Gastroesophageal sphincter (tissue), 4 donors: Measurements from ENCODE around the gene TCN1. TPM values are rescaled to one million over a fixed set of nuclear protein-coding genes. Genes with fewer than 3 reads are reported as not detected.

Source experiments
- ATAC-seq: fragments of 150-250 bp; one replicate; pipeline ENCODE4 v1.9.1; 2016; ENCODE audit warnings: mild to moderate bottlenecking, moderate library complexity
- H3K27ac ChIP-seq, 4 donors: fragments of 200-600 bp; sonication (generic) in 3 of 4; 1 replicate in 3 of 4; 2 replicates in 1 of 4; pipeline ENCODE4 v1.5.1; 2016 to 2019
- H3K27me3 ChIP-seq: fragments of 200-600 bp; sonication (generic); one replicate; pipeline ENCODE4 v1.5.1; 2019
- H3K36me3 ChIP-seq, 2 donors: fragments of 200-600 bp; sonication (generic); one replicate each; pipeline ENCODE4 v1.5.1; 2019; ENCODE audit warnings: control low read depth in 1 of 2
- H3K4me1 ChIP-seq, 3 donors: fragments of 200-600 bp; sonication (generic); 1 replicate in 2 of 3; 2 replicates in 1 of 3; pipeline ENCODE4 v1.5.1; 2016 to 2019; ENCODE audit warnings: control low read depth in 2 of 3
- H3K4me3 ChIP-seq, 2 donors: fragments of 200-600 bp; sonication (generic); one replicate each; pipeline ENCODE4 v1.5.1; 2019; ENCODE audit warnings: mild to moderate bottlenecking in 1 of 2, moderate library complexity in 1 of 2
- H3K9me3 ChIP-seq, 3 donors: fragments of 200-600 bp; sonication (generic); one replicate each; pipeline ENCODE4 v1.5.1; 2017 to 2019; ENCODE audit warnings: control low read depth in 2 of 3
- EP300 ChIP-seq: sonication (generic); formaldehyde crosslinking; IDR thresholded peaks from one replicate; pipeline ENCODE4 v1.6.1; 2017; ENCODE audit warnings: antibody characterized with exemption, mild to moderate bottlenecking
- POLR2A ChIP-seq, 2 donors: fragments of 450-650 bp; IDR thresholded peaks; one replicate each; pipeline ENCODE4 v1.6.1; 2017; ENCODE audit warnings: antibody characterized with exemption in 2 of 2, mild to moderate bottlenecking in 2 of 2, moderate library complexity in 1 of 2
- POLR2AphosphoS5 ChIP-seq: sonication (generic); formaldehyde crosslinking; IDR thresholded peaks from one replicate; pipeline ENCODE4 v1.6.1; 2017; ENCODE audit warnings: antibody characterized with exemption
- WGBS, 2 donors: methylation state at CpG; one replicate each; pipeline ENCODE4 v1.1.5; 2018; ENCODE audit warnings: low coverage in 1 of 2; 5-methylcytosine and 5-hydroxymethylcytosine counted together
- total RNA-seq, 4 donors: library from RNA; depleted of rRNA; stranded (reverse); fragments of >200 nt; gene quantifications; one replicate each; pipeline ENCODE4 v1.1.0, GENCODE V29; 2016
- TF ChIP-seq, protein P1 (sequence below), 4 experiments: fragments of 200-600 bp in 2 of 4; fragments of 450-650 bp in 2 of 4; sonication (generic) in 1 of 4; IDR thresholded peaks; one replicate each; pipeline ENCODE4 v1.5.1; 2017 to 2019; ENCODE audit warnings: antibody characterized with exemption in 4 of 4, mild to moderate bottlenecking in 2 of 4, moderate library complexity in 2 of 4

TCN1 gene
- total RNA-seq, 4 donors from 2014 or later = 23.8 TPM; not detected in 3

DNA sequence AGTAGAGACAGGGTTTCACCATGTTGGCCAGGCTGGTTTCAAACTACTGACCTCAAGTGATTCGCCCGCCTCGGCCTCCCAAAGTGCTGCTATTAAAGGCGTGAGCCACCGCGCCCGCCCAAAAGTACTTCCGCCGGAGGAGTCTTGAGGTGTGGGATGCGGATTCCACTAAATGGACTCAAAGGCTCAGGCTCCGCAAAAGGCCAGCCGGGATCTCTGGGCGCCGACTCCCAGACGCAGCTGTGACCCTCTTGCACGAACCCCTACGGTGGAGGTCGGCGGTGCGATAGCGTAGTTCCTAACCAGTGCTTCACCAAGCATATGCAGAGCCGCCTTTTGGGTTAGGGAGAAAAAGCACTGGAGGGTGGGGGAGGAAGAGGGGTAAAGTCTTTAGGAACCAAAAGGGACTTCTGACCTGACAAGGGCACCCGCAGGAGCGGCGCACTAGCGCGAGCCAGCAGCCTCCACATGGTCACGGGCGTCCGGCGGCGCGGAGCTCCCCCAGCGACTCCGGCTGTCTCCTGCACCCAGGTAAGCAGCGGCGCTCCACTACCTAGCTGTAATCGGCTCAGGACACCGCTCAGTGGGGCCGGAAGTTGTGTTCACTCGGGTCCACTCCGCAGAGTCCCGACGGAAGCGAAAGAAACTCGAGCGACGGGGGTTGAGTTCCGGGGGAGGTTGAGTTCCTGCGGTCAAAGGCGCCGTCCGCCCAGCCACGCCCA lies 55.9 kb downstream of the TCN1 start, which contains the start of gene MRPL16:
TSS of gene MRPL16 (minus strand) at position 590 of the 722 bp plus-strand sequence. CDS start at position 470, 120 bp downstream.
- WGBS, 2 donors = 0% methylated on average over 3 to 5 of the region's 54 CpGs
- H3K27me3 ChIP-seq = peaks cover 22% of the 10 kb centered on the region
- H3K4me1 ChIP-seq = peaks cover 0 to 16% (median 6%) of the 10 kb centered on the region in 3 donors
- peak within 1 kb of the TSS; percentile 76 to 94 for H3K4me3 ChIP-seq
- TF ChIP-seq POLR2AphosphoS5 = peak; percentile 63
- no peak for TF ChIP-seq EP300
- TF ChIP-seq, protein P1, sequence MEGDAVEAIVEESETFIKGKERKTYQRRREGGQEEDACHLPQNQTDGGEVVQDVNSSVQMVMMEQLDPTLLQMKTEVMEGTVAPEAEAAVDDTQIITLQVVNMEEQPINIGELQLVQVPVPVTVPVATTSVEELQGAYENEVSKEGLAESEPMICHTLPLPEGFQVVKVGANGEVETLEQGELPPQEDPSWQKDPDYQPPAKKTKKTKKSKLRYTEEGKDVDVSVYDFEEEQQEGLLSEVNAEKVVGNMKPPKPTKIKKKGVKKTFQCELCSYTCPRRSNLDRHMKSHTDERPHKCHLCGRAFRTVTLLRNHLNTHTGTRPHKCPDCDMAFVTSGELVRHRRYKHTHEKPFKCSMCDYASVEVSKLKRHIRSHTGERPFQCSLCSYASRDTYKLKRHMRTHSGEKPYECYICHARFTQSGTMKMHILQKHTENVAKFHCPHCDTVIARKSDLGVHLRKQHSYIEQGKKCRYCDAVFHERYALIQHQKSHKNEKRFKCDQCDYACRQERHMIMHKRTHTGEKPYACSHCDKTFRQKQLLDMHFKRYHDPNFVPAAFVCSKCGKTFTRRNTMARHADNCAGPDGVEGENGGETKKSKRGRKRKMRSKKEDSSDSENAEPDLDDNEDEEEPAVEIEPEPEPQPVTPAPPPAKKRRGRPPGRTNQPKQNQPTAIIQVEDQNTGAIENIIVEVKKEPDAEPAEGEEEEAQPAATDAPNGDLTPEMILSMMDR (IDR thresholded peaks at IDR 0.05) = peak in 1 of 4 experiments; percentile 42
- no peak for TF ChIP-seq POLR2A (IDR thresholded peaks at IDR 0.05)
- peak within 1 kb of the TSS; percentile 52 to 87 (median 84) for H3K27ac ChIP-seq
- H3K9me3 ChIP-seq = no peaks in the 10 kb centered on the region
- peak; percentile 97 for ATAC-seq
- peaks cover 0 to 37% of the 10 kb centered on the region in 2 donors for H3K36me3 ChIP-seq

DNA sequence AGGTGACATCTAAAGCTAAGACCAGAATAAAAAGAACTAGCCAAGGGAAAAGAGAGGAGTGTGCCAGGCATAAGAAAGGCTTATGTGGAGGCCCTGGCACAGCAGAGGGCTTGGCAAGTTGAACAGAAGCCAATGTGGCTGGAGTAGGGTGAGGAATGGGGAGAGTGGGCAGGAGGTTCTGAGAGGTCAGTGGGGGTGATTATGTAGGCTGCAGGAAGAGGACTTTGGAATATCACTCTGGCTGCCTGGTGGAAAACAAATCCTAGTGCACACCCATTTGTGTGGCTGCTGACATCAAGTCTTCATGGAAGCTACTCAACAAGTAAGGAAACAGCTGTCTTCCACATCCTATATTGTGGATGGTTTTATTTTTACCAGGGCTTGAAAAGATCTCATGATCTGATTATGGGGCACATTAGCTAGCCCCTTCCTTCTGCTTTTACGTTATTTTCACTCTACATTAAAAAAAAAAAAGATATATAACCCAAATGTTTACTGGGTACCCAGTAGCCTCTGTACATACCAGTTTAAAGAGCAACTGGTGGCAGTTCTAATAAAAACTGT lies 59.2 kb downstream of the TCN1 start:
- no peak for ATAC-seq
- Histone ChIP-seq H3K4me3 (no peak overlapping the region), H3K36me3 (peaks cover 0 to 61% of the 10 kb centered on the region in 2 donors), H3K27me3 (peaks cover 4% of the 10 kb centered on the region), H3K9me3 (no peaks in the 10 kb centered on the region), H3K4me1 (peaks cover 0 to 19% (median 6%) of the 10 kb centered on the region in 3 donors), H3K27ac (no peak overlapping the region)
- TF ChIP-seq EP300 (no peak), POLR2AphosphoS5 (no peak), POLR2A (IDR thresholded peaks at IDR 0.05) (no peak)
- TF ChIP-seq, protein P1 (IDR thresholded peaks at IDR 0.05) = no peak
- 63 to 67% methylated on average over 1 of the region's 1 CpG for WGBS, 2 donors

DNA sequence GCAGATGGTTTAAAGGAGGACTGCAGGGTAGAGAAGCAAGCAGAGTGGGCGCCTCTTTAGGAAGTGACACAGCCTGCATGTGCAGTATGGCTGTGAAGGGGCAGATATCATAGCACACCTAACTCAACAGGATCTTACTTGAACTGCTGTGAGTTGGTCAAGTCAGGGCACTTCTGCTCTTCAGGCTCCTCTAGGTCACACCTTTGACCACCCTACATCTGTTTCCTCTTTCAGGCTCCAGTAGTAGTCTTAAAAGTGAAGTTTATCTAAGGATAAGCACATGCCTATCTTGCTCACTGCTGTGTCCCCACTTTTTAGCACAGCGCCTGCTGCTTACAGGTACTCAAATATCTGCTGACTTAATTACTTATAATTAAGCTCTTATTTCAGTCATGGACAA lies 62.2 kb downstream of the TCN1 start:
- no peak for ATAC-seq

More for the DNA sequence above, 62.2 kb downstream of the TCN1 start:
- 76 to 80% methylated on average over 1 to 2 of the region's 2 CpGs for WGBS, 2 donors
- H3K4me1 ChIP-seq = peaks cover 0 to 6% (median 0%) of the 10 kb centered on the region in 3 donors
- TF ChIP-seq, protein P1 (IDR thresholded peaks at IDR 0.05) = no peak
- H3K9me3 ChIP-seq = no peaks in the 10 kb centered on the region
- peaks cover 0 to 75% of the 10 kb centered on the region in 2 donors for H3K36me3 ChIP-seq
- no peaks in the 10 kb centered on the region for H3K27me3 ChIP-seq
- H3K4me3 ChIP-seq = no peak overlapping the region
- no peak overlapping the region for H3K27ac ChIP-seq

Other genes starting within 250 kb of the TCN1 start
- 10 to 100 TPM; 13.9 to 16.3 (median 15.5) TPM for gene PATL1, start 197.4 kb downstream of the TCN1 start, total RNA-seq
- not detected for gene OR10V1, start 152.6 kb downstream of the TCN1 start, total RNA-seq
- gene STX3, start 111.1 kb downstream of the TCN1 start, total RNA-seq = 10 to 100 TPM; 16.6 to 27.1 (median 24.6) TPM
- gene MRPL16, start 55.7 kb downstream of the TCN1 start, total RNA-seq = 10 to 100 TPM; 46.2 to 69.0 (median 49.4) TPM
- not detected for gene CBLIF, start 21.0 kb downstream of the TCN1 start, total RNA-seq
- not detected for gene OOSP3, start 12.3 kb upstream of the TCN1 start, total RNA-seq
- gene OOSP1, start 71.9 kb upstream of the TCN1 start, total RNA-seq = not detected
- not detected for gene OOSP4A, start 97.5 kb upstream of the TCN1 start, total RNA-seq
- not detected for gene OOSP4B, start 150.7 kb upstream of the TCN1 start, total RNA-seq
- not detected for gene OOSP2, start 173.9 kb upstream of the TCN1 start, total RNA-seq
- gene MS4A3, start 190.2 kb upstream of the TCN1 start, total RNA-seq = not detected
- 1 to 10 TPM in 3 of 4 donors, not detected in 1; 1.2 to 4.7 (median 1.7) TPM for gene MS4A2, start 222.2 kb upstream of the TCN1 start, total RNA-seq